Stimulated activated CD4-positive, alpha-beta T cell treated with anti-CD3 and anti-CD28 coated beads, Interleukin-1b, Interleukin-23, amount 100 ng/mL, for 48 hours (primary cell): ENCODE data around the gene SOX1.

Source experiments
- DNase-seq: peaks from one replicate; pipeline ENCODE4 v3.0.0-alpha.2; 2020

Gene SOX1

DNA sequence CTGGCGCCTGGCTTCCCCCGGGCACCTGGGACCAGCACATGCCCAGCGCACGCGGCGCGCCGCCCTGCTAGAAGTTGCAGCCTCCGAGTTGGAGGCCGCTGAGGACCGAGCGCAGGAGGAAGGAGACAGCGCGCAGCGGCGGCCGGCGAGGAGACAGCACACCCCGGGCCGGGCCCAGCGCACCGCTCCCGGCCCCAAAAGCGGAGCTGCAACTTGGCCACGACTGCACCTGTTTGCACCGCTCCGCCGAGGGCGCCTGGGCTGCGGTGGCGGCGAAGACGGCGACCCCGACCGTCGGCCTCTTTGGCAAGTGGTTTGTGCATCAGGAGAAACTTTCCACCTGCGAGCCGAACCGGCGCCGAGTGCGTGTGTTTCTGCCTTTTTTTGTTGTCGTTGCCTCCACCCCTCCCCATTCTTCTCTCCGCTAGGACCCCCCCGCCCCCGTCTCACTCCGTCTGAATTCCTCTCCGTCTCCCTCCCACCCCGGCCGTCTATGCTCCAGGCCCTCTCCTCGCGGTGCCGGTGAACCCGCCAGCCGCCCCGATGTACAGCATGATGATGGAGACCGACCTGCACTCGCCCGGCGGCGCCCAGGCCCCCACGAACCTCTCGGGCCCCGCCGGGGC, at the start of gene SOX1:
TSS of gene SOX1 (plus strand) at position 34 of the 626 bp plus-strand sequence. CDS start at position 544, 510 bp downstream.
- DNase-seq = no peak

DNA sequence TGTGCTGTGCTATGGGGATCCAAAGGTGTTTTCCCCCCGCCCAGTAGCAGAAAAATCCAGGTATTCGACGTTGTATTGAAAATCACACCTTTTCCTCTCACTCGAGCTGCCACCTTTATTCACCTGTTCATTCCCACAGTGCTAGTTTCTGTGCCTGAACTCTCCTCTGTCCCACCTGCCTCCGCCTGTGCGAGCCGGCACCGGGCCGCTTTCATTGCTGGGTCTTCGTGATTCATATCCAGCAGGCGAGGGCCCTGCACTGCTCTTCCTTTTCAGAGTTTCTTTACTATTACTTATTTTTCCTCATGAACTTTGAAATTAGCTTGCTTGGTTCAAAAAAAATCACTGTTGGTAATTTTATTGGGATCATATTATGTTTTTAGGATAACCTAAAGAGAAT, 42.4 kb upstream of the SOX1 start:
- DNase-seq = no peak

DNA sequence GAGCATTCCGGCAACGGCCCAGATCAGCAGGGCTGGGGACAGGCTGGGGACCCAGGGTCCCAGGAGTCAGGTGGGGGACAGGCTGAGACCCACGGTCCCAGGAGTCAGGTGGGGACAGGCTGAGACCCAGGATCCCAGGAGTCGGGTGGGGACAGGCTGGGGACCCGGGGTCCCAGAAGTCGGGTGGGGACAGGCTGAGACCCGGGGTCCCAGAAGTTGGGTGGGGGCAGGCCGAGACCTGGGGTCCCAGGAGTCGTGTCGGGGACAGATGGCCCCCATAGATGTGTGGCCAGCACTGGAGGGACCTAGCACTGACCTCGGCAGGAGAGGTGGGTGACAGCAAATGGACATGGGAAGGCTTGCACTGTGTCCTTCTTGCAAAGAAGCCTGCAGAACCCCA, 39.7 kb upstream of the SOX1 start:
- no peak for DNase-seq

DNA sequence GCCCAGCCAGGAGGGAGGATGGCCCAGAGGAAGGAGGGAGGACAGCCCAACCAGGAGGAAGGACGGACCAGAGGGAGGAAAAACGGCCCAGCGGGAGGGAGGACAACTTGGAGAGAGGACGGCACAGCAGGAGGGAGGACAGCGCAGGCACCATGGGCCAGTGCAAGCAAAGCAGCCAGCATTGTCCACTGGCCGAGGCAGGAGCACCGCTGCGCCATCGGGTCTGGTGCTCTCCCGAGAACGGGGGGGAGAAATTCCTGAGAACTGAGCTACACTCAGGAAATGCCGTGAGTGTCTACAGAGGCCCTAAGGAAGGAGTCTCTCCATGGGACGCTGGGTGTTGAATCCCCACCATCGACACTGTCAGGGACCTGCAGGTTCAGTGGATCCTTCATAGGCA, 38.5 kb upstream of the SOX1 start:
- no peak for DNase-seq

DNA sequence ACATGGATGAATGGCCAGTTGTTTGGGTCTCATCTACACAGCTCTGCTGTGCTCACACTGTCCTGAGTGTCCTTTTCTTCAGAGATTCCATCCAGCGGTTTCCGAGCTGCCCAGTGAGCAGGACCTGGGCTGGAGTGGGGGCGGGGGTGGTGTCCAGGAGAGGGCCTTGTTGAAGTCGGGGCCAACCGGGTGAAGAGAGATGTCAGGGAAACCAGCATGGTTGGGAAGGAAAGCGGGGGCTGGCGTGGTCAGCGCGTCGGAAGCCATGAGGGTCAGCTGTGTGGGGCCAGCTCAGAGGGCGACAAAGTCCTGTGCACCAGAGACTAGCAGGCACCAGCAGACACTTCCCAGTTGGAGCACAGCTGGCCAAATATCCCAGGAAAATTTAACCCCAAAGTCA, 37.8 kb upstream of the SOX1 start:
- DNase-seq = no peak

DNA sequence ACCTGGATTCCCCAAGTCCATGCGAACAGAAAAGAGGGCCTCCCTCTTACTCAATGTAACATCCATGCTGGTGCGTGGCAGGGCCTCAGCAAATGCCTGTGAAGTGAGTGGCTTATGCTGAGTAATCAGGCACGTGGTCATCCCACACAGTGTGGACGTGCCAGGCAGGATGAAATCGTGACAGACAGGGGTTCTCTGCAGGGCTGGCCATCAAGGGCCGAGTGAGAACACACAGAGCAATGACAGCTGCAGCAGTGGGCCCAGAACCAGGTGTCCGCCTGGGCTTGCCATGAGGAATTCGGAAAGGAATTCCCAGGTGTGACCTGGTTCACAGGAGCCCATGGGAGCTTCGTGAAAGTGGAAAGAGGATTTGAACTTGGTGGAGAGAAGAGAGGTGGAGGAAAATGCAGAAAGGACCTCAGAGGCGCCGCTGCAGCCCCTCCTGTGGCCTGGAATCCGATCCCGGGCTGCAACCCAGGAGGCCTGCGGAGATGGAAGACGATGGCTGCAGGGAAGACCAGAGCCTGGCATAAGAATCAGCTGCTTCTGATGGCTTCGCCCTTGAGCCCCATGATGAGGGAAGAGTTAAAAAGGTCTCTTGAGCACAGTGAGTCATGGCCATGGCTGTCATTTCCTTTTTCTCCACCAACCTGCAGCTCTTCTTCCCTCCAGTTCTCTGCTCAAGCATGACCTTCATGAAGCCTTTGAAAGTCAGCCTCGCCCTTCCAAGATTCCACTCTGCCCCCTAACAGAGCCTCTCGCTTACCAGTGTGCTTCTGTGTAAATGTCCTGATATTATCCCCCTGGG, 34.6 kb upstream of the SOX1 start:
- no peak for DNase-seq

DNA sequence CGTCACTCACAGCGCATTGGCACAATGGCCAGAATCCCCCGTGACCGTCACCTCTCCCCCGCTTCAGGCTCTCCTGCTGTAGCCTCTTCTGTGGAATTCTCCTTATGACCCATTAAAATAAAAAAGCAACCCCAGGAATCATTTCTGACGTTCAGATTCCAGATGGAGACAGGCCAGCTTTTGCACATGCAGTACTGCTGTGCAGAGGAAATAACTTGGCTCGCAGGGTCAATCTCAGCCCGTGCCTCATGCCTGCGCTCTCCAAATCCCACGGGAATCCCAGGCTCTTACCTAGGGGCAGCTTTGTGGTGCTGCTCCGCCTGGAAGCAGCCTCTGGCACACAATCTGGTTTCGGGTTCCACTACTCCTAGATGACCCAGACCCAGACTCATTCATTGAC, 32.7 kb upstream of the SOX1 start:
- no peak for DNase-seq

DNA sequence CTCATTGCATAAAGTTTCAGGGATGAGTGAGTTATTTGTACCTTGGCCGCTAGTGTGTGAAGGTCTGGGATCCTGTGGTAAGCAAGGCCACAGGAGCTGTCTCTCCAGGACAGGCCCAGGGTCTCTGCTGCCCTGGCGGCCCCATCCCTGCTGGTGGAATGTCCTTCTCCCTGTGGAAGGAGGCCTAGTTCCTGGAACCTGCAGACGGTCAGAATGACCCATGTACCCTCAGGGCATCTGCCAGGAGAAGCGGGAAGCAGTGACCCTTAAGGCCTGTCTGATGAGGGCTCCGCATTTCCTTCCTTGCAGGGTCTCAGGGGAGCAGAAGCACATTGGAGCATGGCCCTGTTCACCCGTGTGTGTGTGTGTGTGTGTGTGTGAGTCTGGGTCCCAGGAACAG, 32.1 kb upstream of the SOX1 start:
- DNase-seq = no peak

DNA sequence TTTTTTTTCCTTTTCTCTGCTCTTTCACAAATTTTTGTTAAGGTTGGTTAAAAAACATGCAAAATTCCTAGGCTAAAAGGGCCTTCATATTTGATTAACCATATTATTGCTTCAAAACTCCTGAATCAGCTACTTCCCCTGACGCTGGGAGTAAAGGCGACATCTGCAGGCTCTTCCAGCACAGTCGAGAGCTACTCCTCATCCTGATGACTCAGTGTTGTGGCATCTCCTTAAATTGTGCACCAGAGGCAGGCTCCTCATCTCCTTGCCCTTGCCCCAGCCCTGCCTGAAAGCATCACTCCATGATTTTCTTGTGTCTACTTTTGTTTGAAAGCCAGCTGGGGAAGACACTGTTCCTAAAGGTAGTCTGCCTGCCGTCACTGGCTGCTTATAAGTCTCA, 24.5 kb upstream of the SOX1 start:
- DNase-seq = no peak

DNA sequence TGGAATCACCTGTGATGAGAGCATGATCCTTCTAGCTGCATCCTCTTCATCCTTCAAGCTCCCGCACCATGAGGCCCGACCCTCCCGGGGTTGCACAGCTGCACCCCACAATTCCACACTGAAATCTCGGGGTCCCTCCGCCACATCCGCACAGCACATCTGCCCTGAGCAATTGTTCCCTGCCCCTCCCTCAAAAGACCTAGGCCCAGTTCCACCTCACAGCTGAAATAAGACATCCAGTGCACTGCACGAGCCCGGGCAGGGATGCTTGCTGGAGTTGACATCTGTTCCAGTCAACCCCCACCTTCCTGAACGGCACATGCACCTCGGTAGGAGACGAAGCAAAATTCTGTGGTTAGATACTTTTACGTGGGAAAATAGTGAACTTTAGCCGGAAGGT, 14.7 kb upstream of the SOX1 start:
- DNase-seq = no peak

DNA sequence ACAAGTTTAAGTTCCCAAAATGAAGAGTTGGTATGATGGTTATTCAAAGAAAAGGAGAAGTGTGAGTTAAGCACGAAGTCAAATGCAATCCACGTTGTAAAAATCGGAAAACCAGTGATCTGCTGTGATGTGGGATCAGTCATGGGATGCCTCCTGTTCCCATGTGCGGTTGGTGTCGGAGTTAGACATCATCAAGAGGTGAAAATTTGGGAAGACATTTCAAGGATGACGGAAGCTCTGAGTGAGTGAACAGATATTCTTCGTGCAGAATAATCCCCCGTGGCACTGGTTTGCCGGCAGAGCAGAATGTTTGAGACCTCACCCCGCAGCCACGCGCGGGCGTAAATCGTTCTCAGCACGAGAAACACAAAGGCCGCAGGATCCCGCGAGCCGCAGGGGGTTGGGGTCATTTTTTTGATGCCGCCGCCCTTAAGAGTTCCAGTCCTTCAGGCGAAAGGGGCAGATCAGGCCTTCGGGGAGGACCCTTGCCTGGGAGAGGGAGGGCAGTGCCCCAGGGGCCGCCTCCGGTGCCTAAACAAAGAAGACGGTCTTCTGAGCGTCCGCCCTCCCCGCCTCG, 13.7 kb upstream of the SOX1 start:
- DNase-seq = no peak

DNA sequence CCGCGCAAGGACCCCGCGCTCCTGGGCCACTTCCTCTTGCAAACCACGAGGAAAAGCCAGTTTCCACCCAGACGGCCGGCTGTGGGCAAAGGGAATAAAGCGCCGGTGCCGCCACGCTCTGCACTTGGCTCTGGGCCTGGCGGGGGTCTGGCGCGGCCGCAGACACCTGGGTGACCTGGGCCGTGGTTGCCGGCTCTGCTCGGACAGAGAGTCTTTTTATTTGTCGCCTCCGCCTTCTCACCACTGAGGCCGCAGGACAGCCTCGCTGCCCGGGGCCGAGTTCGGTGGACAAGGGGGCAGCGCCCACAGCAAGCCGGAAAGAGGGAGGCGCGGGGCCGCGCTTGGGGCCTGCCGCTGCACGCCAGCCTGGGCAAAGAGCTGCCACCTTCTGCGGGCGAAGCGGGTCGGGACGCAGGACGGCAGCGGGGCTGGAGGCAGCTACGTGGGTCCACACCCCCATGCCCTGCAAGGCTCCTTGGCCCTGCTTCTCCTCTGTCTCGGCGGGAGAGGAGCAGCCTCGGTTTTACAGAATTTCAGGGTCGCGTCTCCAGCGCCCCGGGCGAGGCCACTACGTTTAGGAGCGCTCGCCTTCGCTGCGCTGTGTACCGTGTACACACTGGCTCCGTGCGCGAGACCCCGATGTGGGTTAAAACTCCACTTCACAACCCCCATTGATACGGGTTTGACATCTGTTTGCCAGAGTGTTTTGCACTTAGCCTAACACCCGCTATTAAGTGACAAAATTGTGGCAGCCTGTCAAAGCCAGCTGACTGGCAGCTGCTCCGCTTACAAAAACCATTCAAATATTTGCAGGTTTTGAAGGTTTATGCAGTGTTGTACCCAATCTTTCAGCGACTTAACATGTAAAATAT, 13.0 kb upstream of the SOX1 start:
- no peak for DNase-seq

DNA sequence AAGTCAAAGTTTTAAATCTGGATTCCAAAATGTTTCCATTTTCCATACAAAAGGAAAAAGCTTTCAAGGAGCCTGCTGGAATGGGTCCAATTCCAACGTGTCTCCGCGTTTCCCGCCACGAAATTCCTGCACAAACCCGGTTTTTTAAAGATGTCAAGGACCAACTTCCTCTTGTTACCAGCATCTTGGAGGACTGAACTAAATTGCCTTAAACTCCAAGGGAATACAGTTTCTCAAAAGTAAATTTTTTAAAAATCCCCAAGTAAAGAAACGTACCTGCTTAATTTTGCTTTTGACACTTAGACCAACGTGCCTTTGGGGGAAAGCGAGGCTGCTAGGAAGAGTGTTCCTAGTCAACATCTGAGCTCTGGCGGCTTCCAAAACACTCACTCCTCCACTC, 12.3 kb upstream of the SOX1 start:
- no peak for DNase-seq

DNA sequence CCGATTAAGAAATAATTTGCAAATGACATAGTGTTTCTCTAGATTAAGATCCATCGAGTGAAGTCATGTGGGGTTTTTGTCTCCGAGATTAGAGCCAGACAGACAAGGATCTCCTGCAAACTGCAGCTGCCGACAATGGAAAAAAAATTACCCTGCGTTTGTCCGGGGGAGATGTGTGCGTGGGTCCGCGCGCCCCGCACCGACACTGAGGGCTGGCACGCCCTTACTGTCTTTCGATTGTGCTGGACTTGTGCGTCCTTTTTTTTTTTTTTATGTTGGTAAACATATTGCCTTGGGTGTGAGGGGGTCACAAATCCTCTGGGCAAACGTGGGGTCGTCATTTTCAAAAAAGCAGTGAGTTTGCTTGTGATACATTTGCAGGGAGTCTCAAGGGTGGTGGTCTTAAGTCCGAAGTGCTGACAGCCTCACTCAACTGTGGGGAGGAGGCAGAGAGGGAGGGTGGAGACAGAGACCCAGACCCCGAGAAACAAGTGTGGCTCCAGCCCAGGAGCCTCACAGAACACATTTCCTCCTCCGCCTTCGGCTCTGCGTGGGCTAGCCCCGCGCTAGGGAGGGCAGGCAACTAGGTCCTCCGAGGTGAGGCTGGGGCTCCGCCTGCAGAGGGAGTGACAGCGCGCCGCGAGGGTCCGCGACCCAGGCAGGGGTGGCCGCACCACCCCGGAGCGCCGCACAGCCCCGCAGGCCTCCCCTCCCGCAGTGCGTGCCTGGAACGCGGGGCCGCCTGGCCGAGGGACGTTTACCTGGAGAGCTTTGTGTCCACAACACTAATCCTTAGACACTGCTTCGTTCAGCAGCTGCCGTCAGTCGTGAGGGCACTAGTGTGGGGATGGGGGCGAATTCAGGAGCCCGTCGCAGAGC, 11.7 kb upstream of the SOX1 start:
- no peak for DNase-seq

DNA sequence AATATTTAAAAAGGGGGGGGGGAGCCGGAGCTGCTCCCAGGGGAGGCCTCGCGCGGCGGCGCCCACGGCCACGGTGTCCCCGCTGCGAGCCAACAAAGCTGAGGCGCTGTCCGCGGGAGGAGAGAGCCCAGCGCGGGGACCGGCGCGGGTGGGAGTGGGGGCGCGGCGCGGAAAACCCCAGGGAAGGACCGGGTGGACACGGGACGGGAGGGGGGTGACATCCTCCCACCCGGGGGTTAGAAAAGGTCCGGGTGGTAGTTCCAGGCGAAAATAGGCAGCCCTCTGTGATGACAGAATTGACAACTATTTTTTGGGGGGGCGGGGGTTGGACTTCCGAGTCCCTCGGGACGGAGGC, 11.1 kb upstream of the SOX1 start:
- DNase-seq = no peak

DNA sequence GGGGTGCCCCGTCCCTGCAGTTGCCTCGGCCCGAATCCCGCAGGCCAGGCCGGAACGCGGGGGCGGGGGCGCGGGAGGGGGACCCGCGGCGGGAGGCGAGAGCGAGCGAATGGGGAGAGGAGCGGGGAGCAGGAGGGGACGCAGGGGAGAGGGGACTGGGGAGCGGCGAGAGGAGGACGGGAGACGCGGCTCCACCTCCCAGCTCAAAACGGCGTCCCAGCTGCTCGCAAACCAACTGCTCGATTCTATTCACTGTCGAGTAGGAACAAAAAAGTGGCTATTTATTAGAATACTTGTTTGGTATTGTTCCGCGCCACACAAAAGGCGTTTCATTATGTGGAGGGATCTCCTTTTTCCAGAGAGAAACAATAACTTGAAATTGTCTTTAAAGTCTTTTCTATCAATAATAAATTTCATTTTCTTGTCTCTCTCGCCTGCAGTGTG, 10.6 kb upstream of the SOX1 start:
- no peak for DNase-seq

DNA sequence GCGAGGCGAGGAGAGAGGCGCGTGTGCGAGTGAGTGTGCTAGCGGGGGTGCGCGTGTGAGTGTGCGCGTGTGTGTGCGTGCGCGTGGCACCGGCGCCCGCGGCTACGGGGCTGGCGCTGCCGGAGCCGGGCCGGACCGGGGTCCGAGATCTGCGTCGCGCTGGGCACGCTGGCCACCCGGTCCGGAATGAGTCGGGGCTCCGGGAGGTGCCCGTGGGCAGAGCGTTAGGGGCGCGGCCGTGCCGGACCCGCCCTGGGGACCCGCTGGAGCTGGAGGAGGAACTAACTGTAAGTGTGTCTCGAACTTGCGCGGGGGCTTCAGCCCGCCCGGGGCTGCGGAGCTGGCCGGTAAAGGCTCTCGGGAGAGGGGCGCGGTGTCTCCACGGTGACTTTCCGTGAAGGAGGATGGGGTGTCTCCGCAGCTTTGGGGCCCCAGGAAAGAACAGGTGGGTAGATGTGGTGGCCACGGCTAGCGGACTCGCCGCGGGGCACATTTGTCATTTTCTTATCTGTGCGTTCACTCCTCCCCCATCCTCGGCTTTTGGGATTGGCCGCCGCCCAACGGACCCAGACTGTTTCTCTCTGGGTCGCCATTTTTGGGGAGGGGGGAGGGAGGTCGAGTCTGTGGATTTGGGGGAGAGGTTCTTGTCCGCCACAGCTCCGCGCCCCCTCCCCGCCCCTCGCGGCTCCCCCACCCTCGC, 10.1 kb upstream of the SOX1 start:
- no peak for DNase-seq

DNA sequence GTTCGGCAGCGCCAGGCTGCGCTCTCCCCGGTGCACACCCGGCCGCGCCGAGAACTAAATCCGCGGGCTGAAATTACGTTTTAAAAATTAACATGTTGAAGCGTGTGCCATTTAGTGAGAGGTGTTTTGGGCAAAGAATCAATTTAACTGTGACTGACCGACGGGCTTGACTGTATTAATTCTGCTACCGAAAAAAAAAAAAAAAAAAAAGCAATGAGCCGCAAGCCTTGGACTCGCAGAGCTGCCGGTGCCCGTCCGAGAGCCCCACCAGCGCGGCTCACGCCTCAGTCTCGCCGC, 9.6 kb upstream of the SOX1 start:
- DNase-seq = no peak

DNA sequence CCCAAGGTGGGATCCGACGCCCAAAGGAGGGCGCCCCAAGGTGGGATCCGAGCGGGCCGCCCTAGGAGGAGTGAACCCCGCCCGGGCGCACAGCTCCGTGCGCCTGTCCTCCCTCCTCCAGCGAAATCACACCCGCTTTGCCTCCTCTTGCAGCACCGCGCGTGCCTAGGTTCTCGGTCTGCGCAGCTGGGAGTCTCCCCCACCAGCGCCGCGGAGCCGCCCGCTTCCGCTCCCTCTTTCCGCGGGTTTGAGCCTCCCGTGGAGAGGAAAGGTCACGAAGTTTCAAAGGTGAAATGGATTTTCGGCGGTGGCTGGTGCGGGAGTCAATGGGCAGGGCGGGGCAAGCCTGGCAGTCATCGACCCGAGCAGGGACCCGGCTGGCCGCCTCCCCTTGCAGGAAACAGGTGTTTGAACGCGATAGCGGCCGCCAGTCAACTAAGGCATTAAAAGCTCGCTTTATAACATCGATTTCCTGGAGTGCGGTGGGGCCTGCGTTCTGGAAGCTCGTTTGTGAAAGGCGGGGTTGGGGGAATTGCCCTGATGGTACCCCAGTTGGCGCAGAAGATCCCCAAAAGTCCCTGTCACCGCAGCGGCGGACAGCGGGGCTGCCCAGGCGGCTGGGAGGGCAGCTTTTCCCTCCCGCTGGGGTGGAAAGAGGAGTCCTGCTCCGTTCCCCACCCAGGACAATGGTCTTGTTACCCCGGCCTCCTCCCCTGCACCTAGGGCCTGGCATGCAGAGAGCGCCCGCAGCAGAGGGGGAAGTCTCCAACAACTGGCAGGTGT, 9.0 kb upstream of the SOX1 start:
- no peak for DNase-seq

DNA sequence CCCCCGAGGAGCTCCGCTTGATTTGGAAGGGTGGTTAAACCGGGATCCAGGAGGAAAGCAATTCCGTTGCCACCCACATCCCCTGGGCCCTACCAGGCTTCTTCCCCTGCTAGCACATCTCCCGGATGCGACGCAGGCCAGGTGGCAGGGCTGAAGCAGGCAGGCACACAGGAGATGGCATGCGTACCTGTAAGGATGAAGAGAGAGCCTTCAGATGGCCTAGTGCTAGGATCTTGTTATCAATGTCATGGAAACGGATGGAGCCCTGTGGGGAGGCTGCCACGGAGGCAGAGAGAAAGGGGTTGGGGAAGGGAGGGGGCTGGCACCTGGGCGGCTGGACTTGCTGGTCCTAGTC, 8.5 kb upstream of the SOX1 start:
- no peak for DNase-seq

DNA sequence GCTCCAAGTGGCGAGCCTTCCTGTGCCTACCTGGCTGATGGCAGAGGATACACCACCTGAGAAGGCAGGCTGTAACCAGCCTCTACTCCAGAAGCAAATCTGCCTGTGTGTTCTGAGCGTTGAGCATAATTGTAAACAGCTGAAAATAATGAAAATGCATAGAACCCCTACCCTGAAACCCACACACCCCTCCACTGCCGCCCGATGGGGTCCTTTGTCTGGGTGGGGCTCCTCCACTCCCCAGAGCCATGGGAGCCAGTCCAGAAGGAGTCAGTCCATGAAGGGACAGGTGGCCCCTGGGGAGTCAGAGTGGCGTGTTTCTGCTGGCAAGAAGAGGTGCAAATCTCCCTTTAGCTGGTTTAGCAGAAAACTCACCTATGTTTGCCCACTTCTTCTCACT, 8.0 kb upstream of the SOX1 start:
- DNase-seq = no peak
